NCI-H1417 treated with DMSO at 0.1 percent for 48 hours (cell line): ENCODE results near the gene LGALS7.
"Not testable (repeated sequence)": the region's sequence is repeated elsewhere in the genome, so short reads cannot be mapped to it uniquely, and the experiment has no call there.

Experiments
- DNase-seq: peaks from one replicate; lab custom pipeline; 2025; lab: John Stamatoyannopoulos, UW

LGALS7 gene

DNA sequence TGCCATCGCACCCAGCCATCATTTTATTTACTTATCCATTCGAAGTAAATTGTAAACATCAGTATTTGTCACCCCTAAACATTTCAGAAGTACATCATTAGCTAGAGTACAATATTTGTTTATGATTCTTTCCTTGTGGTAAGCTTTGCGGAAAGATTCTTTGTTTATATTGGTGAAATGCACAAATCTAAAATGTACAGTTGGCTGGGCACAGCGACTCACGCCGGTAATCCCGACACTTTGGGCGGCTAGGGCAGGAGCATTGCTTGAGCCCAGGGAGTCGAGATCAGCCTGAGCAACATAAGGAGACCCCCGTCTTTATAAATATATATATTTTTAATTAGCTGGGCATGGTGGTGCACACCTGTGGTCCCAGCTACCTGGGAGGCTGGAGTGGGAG, 25.8 kb upstream of the LGALS7 start:
- no peak for DNase-seq

DNA sequence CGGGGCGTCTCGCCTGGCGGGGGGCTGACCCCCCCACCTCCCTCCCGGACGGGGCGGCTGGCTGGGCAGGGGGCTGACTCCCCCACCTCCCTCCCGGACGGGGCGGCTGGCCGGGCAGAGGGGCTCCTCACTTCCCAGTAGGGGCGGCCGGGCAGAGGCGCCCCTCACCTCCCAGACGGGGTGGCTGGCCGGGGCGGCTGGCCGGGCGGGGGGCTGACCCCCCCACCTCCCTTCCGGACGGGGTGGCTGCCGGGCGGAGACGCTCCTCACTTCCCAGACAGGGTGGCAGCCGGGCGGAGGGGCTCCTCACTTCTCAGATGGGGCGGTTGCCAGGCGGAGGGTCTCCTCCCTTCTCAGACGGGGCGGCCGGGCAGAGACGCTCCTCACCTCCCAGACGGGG, 24.5 kb upstream of the LGALS7 start:
- not testable (repeated sequence) for DNase-seq

- no peak for DNase-seq
Observed at GRCh38 chr19:38796154-38796553, 22.8 kb upstream of the LGALS7 start.

- DNase-seq: no peak
Observed at GRCh38 chr19:38795549-38795948, 22.2 kb upstream of the LGALS7 start.

DNA sequence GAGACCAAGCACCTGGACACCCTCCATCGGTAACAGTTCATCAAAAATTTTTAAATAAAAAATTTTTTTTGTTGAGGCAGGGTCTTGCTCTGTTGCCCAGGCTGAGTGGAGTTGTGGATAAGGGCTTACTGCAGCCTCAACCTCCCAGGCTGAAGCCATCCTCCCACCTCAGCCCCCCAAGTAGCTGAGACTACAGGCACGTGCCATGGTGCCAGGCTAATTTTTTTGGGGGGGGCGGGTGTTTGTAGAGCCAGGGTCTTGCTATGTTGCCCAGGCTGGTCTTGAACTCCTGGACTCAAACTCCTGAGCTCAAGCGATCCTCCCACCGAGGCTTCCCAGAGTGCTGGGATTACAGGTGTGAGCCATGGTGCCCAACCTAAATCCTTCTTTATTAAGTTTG, 20.4 kb upstream of the LGALS7 start:
- no peak for DNase-seq

- DNase-seq: no peak
Observed at GRCh38 chr19:38793177-38793576, 19.9 kb upstream of the LGALS7 start.

- no peak for DNase-seq
Observed at GRCh38 chr19:38792250-38793111, 19.2 kb upstream of the LGALS7 start.

GRCh38 chr19:38791451-38792064, 18.2 kb upstream of the LGALS7 start:
- DNase-seq: not testable (repeated sequence)

GRCh38 chr19:38790507-38791403, 17.4 kb upstream of the LGALS7 start:
- not testable (repeated sequence) for DNase-seq

DNA sequence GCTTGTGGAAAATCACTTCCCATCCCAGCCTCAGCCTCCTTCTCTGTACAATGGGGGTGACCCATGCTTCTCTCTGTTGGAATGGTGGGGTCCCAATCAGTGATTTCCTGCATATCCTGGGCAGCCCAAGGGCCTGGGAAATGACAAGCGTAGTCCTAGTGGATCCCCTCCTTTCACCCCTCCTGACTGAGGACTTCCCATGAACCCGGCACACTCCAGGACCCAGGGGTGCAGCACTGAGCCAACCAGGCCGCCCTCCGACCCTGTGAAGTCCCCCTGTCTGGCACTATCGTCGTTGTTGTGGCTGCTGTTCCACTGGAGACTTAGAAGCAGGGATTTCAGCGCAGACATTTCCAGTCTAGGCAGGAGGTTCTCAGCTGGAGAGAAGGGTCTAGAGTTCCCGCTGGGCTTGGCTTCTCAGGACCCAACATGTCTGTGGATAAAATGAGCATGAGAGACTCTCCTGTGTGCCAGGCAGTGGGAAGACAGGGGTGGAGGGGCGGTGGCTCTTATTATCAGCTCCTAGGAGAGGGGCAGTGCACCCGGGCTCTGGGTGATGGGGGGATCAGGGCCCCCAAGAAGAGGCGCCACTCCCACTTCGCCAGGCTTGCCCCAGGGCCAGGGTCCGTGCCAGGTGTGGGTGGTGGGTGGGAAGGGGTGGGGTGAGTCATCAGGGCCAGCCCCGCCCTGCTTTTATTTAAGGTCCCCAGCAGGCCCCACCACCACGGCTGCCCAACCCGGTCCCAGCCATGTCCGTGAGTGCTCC, 15.3 kb upstream of the LGALS7 start, which contains the start of gene LGALS7B:
Gene LGALS7B, plus strand, starts transcription at position 723 of the 766 bp plus-strand sequence. Its CDS starts 27 bp downstream, at position 750.
- DNase-seq: no peak

DNA sequence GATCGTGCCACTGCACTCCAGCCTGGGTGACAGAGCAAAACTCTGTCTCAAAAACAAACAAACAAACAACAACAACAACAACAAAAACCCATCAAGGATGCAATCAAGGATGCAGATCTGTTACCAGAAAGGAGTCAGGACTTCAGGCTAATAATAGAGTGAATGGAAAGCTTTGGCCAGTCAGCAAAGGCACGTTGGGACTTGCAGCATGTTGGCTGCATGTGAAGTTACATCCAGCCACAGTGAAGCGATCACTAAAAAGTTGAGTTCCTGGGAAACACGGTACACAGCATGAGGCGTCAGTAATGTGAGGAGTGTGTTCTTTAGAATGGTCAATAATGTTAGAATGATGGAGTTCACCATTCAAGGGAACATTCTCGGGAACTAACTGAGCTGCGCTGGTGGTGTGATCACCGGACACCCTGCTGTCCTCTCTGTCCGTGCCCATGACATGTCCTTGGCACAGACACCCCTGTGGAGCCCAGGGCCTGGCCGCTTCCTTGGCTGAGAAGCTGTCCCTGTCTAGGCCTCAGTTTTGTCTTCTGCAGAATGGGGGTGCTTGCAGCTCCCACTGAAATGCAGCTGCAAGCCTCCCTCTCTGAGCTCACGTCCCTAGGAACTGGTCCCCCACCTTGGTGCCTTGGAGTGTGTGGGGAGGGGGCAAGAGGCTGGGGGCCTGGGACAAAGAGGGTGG, 13.4 kb upstream of the LGALS7 start:
- no peak for DNase-seq

- DNase-seq: not testable (repeated sequence)
Observed at GRCh38 chr19:38786061-38786460, 12.7 kb upstream of the LGALS7 start.

DNA sequence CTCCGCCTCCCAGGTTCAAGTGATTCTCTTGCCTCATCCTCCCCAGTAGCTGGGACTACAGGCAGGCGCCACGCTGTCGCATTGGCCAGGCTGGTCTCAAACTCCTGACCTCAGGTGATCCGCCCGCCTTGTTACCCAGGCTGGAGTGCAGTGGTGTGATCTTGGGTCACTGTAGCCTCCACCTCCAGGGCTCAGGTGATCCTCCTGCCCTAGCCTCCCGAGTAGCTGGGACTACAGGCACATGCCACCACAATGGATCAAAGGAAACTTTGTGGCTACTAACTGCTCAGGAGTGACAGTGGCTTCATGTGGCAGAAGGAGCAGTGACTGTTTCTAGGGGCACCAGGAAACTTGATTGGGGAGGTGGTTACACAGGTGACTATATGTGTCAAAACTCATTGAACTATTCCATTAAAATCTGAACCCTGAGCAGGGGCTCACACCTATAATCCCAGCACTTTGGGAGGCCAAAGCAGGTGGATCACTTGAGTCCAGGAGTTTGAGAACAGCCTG, 11.9 kb upstream of the LGALS7 start:
- DNase-seq: no peak

GRCh38 chr19:38784224-38784623, 10.9 kb upstream of the LGALS7 start:
- DNase-seq: no peak

- not testable (repeated sequence) for DNase-seq
Observed at GRCh38 chr19:38782212-38782611, 8.9 kb upstream of the LGALS7 start.

DNA sequence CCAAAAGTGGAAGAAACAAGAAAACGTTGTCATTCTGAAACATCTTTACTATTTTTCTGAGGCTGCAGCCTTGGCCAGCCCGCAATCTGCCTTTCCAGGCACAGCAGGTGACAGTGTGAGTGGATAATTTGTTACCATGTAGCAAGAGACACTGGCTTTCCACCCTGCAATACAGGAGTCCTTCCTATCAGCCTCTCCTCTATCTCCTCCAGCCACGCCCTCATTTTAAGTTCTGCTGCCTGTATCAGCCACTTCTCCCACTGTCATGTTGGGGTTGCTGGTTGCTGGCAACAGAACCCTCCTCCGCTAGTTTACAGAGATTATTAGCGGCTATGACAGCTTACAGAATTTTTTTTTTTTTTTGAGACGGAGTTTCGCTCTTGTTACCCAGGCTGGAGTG, 7.7 kb upstream of the LGALS7 start:
- no peak for DNase-seq

DNA sequence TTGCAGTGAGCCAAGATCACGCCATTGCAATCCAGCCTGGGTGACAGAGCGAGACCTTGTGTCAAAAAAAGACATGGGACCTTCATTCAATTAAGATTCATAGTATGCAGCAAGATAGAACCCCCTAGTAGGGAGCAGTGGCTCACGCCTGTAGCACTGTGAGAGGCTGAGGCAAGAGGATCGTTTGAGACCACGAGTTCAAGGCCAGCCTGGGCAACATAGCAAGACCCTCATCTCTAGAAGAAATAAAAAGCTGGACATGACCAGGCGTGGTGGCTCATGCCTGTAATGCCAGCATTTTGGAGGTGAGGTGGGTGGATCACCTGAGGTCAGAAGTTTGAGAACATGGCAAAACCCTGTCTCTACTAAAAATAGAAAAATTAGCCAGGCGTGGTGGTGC, 7.1 kb upstream of the LGALS7 start:
- DNase-seq: no peak

DNA sequence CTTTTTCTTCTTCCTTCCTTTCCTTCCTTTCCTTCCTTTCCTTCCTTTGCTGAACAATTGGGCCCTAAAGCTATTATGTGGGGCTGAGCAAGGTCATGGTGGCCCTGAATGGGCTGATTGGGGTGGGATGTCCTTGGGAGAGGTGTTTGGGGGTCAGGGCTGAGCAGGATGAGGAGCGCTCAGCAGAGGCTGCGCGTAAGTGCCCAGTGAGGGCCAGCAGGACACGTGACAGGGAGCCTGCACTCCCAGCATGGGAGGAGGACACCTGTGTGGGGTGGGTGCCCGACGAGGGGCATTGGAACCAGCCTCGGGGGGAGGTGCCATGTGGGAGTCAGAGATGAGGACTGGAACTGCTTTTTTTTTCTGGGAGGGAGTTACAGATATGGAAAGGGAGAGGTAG, 5.4 kb upstream of the LGALS7 start:
- DNase-seq: no peak

GRCh38 chr19:38774181-38774950, 1.0 kb upstream of the LGALS7 start:
- no peak for DNase-seq

- not testable (repeated sequence) for DNase-seq
Observed at GRCh38 chr19:38771569-38771968, 1.7 kb downstream of the LGALS7 start.
